RKO (cell line): Measurements from ENCODE around the gene KCNK16.
"Not testable (repeated sequence)": the region's sequence is repeated elsewhere in the genome, so short reads cannot be mapped to it uniquely, and the experiment has no call there.

Experiments used
- DNase-seq: peaks from one replicate; pipeline ENCODE4 v3.0.0-alpha.2; 2016; ENCODE audit warnings: low spot score

The KCNK16 gene

GRCh38 chr6:39309942-39310531, 12.5 kb downstream of the KCNK16 start:
- peak; percentile 58 for DNase-seq

DNA sequence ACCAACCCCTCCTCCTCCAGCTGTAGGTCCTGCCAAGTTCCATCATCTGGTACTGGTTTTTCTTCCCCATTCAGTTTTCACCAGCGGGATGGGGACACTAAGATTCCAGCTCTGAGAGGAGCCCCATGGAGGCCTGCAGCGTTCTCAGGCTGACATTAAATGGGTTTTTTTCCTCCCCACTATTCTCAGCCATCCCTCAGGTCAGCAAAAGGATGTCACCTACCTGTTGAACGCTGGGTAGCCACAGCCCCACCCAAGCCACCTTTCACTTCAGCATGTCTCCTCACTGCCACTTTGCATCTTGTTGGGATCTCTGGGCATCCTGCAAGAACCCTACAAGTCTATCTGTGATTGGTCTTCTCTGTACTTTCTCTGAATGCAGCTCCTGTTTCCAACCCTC, 15.0 kb downstream of the KCNK16 start:
- DNase-seq, result no peak

GRCh38 chr6:39304951-39305350, 17.6 kb downstream of the KCNK16 start:
- no peak for DNase-seq

GRCh38 chr6:39303425-39304153, 18.9 kb downstream of the KCNK16 start:
- DNase-seq, result no peak

GRCh38 chr6:39302669-39303424, 19.7 kb downstream of the KCNK16 start:
- peak; percentile 78 for DNase-seq

- DNase-seq, result no peak
These were observed 20.5 kb downstream of the KCNK16 start for GRCh38 chr6:39302011-39302410.

- peak; percentile 9 for DNase-seq
These were observed 20.9 kb downstream of the KCNK16 start for GRCh38 chr6:39301606-39302005.

DNA sequence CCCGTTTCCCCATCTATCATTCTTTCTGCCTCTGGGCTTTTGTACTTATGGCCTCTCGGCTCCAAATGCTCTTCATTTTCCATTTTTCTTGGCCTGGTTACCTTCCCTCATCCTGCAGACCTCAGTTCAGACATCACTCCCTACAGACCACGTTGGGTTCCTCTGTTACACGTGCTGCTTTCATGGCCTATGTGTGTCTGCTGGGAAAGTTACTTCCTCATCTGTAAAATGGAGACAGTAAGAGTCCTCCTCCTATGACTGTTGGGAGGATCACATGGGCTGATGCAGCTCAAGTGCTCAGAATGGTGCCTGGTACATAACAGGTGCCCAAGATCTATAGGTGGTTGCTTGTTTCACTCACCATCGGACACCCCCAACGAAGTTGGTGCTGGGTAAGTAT, 21.8 kb downstream of the KCNK16 start:
- no peak for DNase-seq

DNA sequence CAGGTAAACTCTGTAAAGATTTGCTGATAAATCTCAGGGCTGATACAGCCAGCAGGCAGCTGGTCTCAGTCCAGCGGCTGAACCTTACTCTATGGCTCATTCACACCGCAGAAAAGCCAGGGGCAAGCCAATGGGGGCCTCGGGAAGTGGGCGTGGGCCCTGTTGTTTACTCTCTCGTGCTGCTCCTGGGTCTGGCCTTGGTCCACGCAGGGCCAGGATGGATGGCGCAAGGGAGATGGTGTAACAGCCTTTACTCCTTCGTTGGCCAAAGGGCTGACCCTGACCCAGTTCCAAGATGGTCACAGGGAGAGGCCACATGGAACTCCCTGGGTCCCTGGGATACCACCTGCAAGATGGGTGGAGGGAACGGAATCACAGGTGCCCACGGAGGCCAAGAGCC, 24.4 kb downstream of the KCNK16 start:
- DNase-seq, result no peak

- DNase-seq, result no peak
These were observed 25.5 kb downstream of the KCNK16 start for GRCh38 chr6:39296745-39297640.

- DNase-seq, result no peak
These were observed 26.9 kb downstream of the KCNK16 start for GRCh38 chr6:39295611-39296011.

- DNase-seq, result no peak
These were observed 27.6 kb downstream of the KCNK16 start for GRCh38 chr6:39294899-39295298.

DNA sequence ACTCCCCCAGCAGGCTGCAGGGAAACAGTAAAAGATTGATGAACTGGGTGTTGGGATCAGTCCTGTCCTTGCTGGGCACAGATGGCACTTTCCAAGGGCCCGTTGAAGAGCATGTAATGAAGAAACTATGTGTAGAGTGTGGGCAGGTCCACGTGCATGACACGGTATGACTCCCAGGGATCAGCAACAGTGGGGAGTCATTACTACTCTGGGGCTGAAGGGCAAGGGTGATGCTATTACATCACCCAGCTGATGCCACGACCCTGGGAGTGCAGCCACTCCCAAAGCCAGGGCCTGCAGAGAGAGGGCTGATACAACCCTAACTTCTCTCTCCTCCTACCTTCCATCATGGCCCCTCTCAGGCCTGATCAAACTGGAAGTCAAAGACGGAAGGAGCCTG, 28.4 kb downstream of the KCNK16 start:
- peak; percentile 9 for DNase-seq

DNA sequence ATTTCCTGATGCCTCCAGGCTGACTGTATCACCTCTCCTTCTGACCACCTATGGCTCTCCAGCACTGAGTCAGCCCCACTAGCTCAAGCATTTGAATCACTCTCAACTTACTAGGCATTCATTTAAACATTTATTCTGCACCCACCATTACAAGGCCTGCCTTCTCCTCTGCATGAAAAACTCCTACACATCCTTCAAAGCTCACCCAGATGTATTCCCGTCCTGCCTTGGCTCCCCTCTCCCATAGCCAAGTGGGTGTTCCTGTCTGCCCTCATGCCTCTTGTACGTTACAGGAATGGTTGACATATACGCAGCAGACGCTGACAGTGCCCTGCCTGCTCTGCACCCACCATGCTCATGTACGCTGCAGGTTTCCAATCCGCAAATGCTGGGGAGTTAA, 29.9 kb downstream of the KCNK16 start:
- no peak for DNase-seq

DNA sequence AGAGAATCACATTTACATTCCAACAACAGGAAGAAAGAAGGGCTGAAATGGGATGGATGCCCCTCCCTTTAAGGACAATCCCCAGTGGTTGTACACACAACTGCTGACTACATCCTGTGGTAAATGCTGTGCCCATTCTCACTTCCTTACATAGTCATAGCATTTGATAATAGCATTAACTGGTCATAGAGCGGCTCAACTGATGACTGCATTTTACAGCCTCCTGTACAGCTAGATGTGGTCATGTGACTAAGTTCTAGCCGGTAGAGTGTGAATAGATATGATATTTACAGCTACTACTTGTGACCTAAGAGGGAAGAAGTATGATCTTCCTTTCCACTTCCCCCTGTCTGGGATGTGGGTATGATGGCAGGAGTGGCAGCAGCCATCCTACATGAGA, 33.0 kb downstream of the KCNK16 start:
- DNase-seq, result peak; percentile 52

DNA sequence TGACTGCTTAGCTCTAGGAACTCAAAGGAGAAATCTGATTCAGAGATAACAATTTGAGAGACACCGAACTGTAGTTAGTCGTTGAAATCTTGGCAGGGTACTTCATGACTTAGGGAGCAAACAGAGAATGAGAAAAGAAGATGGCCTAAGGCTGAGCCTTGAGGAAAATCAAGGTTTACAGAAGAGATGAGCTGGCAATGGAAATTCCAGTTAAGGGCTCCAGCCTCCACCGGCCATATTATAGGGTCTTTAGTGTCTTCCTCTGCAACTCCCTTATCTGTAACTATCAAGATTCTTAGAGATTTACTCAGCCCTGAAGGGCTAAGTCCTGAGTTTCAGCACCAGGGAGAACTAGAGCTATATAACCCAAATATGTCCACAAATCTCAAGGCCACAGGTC, 34.9 kb downstream of the KCNK16 start:
- no peak for DNase-seq

DNA sequence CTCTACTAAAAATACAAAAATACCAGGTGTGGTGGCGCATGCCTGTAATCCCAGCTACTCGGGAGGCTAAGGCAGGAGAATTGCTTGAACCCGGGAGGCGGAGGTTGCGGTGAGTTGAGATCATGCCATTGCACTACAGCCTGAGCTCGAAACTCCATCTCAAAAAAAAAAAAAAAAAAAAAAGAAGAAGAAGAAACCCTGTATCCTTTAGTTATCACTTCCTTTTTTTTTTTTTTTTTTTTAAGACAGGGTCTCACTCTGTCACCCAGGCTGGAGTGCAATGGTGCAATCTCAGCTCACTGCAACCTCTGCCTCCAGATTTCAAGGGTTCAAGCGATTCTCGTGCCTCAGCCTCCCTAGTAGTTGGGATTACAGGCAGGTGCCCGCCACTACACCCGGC, 35.9 kb downstream of the KCNK16 start:
- not testable (repeated sequence) for DNase-seq

DNA sequence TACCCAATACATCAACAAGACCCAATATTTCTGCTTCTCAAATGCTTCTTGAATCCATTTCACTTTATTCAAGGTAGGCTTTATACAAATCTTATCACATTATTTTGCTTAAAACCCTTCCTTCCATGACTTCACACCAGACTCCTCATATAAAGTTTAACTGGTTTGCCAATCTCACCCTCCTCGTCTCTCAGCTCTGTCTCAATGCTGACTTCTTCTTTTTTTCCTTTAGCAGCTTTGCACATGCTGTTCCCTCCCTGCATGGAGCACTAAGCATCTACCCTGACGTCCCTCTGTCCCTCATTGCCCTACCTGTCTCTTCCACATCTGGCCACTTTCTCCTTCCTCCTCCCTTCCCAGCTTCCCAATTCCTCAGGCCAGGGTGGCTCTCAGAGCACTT, 39.7 kb downstream of the KCNK16 start:
- DNase-seq, result no peak

GRCh38 chr6:39281312-39281980, 41.1 kb downstream of the KCNK16 start:
- DNase-seq, result no peak

DNA sequence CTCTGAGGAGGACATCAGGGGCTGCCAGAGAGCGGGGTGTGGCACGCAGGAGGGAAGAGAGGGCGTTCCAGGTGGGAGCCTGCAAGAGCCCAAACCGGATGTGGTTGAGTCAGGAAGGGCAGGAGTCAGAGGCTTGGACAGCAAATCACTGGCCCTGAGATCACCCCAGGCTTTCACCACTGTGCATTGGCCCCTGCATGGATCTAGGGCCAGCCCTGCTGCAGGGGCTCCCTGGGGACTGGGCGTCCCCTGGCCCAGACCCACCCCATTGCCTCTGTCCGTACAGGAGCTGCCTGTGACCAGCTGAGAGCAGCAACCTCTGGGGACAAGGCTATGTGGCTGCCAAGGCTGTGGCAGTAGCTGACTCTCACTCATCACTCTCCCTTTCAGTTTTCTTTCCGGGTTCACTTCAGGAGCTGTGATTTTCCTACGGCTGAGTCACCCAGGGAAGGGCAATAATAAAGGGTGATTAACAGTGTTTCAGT, 42.2 kb downstream of the KCNK16 start:
- DNase-seq, result peak; percentile 76

DNA sequence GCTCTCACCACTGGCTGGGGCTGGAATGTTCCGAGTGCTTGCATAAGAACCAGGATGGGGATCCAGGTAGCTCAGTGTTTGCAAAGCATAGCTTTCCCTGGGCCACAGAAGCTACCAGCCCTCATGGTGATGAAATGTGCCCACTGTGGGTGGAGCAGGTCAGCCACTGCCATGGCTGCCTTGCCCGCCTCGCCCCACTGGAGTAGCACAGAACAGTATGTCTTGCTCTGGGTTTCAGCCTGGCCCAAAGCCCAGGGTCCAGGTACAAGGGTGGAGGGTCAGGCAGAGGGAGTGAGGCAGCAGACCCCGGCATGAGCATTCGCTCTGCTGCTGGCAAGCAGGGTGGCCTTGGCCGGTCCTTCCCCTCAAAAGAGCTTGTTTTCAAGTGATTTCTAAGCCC, 43.0 kb downstream of the KCNK16 start:
- no peak for DNase-seq
